ENCODE measurements around the gene STYXL1.

The STYXL1 gene

DNA sequence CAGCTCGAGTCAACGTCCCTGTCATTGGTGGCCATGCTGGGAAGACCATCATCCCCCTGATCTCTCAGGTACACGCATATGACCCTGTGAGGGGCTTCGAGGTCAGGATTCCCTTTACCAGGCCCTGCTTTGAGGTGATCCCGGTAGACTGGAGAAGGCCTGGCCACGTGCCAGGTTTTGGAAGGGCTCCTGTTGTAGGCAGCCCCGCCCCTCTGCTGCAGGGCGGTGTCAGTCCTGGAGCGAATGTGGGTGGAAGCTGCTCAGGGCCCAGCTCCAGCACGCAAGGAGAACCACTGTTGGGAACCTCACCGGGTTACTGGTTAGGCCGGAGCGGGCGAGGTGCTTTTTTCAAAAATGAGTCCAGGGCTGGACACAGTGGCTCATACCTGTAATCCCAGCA is 15.7 kb upstream of the STYXL1 start:
- Histone ChIP-seq H3K79me2 (ENCODE audit: insufficient read depth, low read length) (no peaks in the 10 kb centered on the region), H3K9ac (ENCODE audit: low read depth, low read length, poor library complexity, severe bottlenecking) (no peak overlapping the region), H3K9me3 (ENCODE audit: insufficient read depth, low read depth, low read length) (no peaks in the 10 kb centered on the region), H3K36me3 (ENCODE audit: insufficient read depth, low read length) (peaks cover 91% of the 10 kb centered on the region; the same call in 1 of the 2 replicates), H3K9me2 (replicated peaks; ENCODE audit: low read depth, low read length) (no peaks in the 10 kb centered on the region), H3F3A (ENCODE audit: low read depth) (no peaks in the 10 kb centered on the region), H4K20me1 (ENCODE audit: insufficient read depth, low read length, poor library complexity, severe bottlenecking) (no peaks in the 10 kb centered on the region), H3K27me3 (ENCODE audit: insufficient read depth, low read length, poor library complexity, severe bottlenecking) (no peaks in the 10 kb centered on the region), H3K4me3 (ENCODE audit: low read length, poor library complexity, severe bottlenecking) (no peak overlapping the region), H2AFZ (ENCODE audit: low read length) (no peak overlapping the region), H3K4me1 (ENCODE audit: insufficient read depth, low read length, poor library complexity, severe bottlenecking) (no peaks in the 10 kb centered on the region), H3K4me2 (ENCODE audit: low read depth, low read length, poor library complexity, severe bottlenecking) (no peak overlapping the region)
- no peak for TF ChIP-seq EZH2phosphoT487 (IDR thresholded peaks at IDR 0.05; ENCODE audit: borderline replicate concordance)
- TF ChIP-seq, protein P1, sequence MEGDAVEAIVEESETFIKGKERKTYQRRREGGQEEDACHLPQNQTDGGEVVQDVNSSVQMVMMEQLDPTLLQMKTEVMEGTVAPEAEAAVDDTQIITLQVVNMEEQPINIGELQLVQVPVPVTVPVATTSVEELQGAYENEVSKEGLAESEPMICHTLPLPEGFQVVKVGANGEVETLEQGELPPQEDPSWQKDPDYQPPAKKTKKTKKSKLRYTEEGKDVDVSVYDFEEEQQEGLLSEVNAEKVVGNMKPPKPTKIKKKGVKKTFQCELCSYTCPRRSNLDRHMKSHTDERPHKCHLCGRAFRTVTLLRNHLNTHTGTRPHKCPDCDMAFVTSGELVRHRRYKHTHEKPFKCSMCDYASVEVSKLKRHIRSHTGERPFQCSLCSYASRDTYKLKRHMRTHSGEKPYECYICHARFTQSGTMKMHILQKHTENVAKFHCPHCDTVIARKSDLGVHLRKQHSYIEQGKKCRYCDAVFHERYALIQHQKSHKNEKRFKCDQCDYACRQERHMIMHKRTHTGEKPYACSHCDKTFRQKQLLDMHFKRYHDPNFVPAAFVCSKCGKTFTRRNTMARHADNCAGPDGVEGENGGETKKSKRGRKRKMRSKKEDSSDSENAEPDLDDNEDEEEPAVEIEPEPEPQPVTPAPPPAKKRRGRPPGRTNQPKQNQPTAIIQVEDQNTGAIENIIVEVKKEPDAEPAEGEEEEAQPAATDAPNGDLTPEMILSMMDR (conservative IDR thresholded peaks at IDR 0.05; ENCODE audit: low read length) = no peak

DNA sequence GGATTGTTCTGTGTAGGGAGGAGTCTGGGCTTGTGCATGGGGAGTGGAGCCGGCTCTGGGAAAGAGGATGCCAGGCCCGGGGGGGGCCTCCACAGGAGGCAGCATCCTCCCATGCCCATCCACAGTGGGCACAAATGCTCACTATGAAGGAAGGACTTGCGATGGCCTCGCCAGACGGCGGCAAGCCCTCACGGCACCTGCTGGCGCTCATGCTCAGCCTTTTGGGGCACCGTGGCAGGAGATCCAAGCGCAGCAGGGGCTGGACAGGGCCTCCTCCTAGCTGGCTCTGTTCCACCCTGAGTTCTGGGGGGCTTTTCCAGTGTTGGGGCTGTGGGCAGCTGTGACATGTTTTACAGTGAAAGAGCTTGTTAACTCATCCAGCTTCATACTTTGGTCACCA is 15.3 kb upstream of the STYXL1 start:
- Histone ChIP-seq H3K27me3 (ENCODE audit: insufficient read depth, low read length, poor library complexity, severe bottlenecking) (no peaks in the 10 kb centered on the region), H3K9me3 (ENCODE audit: insufficient read depth, low read depth, low read length) (no peaks in the 10 kb centered on the region), H4K20me1 (ENCODE audit: insufficient read depth, low read length, poor library complexity, severe bottlenecking) (no peaks in the 10 kb centered on the region), H3K79me2 (ENCODE audit: insufficient read depth, low read length) (no peaks in the 10 kb centered on the region), H3K4me2 (ENCODE audit: low read depth, low read length, poor library complexity, severe bottlenecking) (no peak overlapping the region), H3K36me3 (ENCODE audit: insufficient read depth, low read length) (peaks cover 95% of the 10 kb centered on the region; the same call in 1 of the 2 replicates), H3K9me2 (replicated peaks; ENCODE audit: low read depth, low read length) (no peaks in the 10 kb centered on the region), H2AFZ (ENCODE audit: low read length) (no peak overlapping the region), H3F3A (ENCODE audit: low read depth) (no peaks in the 10 kb centered on the region), H3K4me3 (ENCODE audit: low read length, poor library complexity, severe bottlenecking) (no peak overlapping the region), H3K9ac (ENCODE audit: low read depth, low read length, poor library complexity, severe bottlenecking) (no peak overlapping the region), H3K4me1 (ENCODE audit: insufficient read depth, low read length, poor library complexity, severe bottlenecking) (no peaks in the 10 kb centered on the region)
- TF ChIP-seq EZH2phosphoT487 (IDR thresholded peaks at IDR 0.05; ENCODE audit: borderline replicate concordance) = no peak
- TF ChIP-seq, protein P1 (conservative IDR thresholded peaks at IDR 0.05; ENCODE audit: low read length) = no peak

DNA sequence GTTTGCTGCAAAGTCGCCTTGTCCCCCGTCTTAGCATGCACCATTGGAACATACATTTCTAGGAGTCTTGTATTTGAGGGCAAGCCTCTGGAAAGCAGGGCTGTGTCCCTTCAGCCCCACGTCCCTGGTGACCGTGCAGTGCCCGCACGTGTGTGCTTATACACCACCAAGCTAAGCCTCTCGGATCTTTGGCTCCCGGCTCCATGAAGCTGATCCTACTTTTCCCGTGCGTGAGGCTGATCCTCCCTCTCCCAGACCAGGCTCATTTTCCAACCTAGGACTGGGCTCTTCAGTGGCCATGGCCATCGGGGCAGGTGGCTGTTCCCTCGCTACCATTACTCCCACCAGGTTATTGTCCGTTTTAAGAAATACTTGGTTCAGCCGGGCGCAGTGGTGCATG is 14.5 kb upstream of the STYXL1 start:
- H3K9me2 ChIP-seq (replicated peaks; ENCODE audit: low read depth, low read length) = no peaks in the 10 kb centered on the region
- H3F3A ChIP-seq (ENCODE audit: low read depth) = no peaks in the 10 kb centered on the region
- no peaks in the 10 kb centered on the region for H4K20me1 ChIP-seq (ENCODE audit: insufficient read depth, low read length, poor library complexity, severe bottlenecking)
- no peak overlapping the region for H3K9ac ChIP-seq (ENCODE audit: low read depth, low read length, poor library complexity, severe bottlenecking)
- H3K36me3 ChIP-seq (ENCODE audit: insufficient read depth, low read length) = peaks cover 98% of the 10 kb centered on the region; the same call in 1 of the 2 replicates
- H2AFZ ChIP-seq (ENCODE audit: low read length) = no peak overlapping the region
- no peak overlapping the region for H3K4me2 ChIP-seq (ENCODE audit: low read depth, low read length, poor library complexity, severe bottlenecking)
- TF ChIP-seq EZH2phosphoT487 (IDR thresholded peaks at IDR 0.05; ENCODE audit: borderline replicate concordance) = no peak
- TF ChIP-seq, protein P1 (conservative IDR thresholded peaks at IDR 0.05; ENCODE audit: low read length) = no peak
- no peak overlapping the region for H3K4me3 ChIP-seq (ENCODE audit: low read length, poor library complexity, severe bottlenecking)
- no peaks in the 10 kb centered on the region for H3K4me1 ChIP-seq (ENCODE audit: insufficient read depth, low read length, poor library complexity, severe bottlenecking)
- no peaks in the 10 kb centered on the region for H3K27me3 ChIP-seq (ENCODE audit: insufficient read depth, low read length, poor library complexity, severe bottlenecking)
- H3K9me3 ChIP-seq (ENCODE audit: insufficient read depth, low read depth, low read length) = no peaks in the 10 kb centered on the region
- H3K79me2 ChIP-seq (ENCODE audit: insufficient read depth, low read length) = no peaks in the 10 kb centered on the region

Data from Loucy (cell line).